Measurements from ENCODE around the gene KCNQ1. TPM values are rescaled to one million over a fixed set of nuclear protein-coding genes. Genes with fewer than 3 reads are reported as not detected.

Gene KCNQ1
- total RNA-seq, 1 experiment from 2014 or later = 1.0 TPM

GRCh38 chr11:2507212-2507901 lies 62.5 kb downstream of the KCNQ1 start:
- ChIA-PET POLR2A (no interaction called here), CTCF (no interaction called here)
- H3K9me3 ChIP-seq = no peaks in the 10 kb centered on the region
- no peaks in the 10 kb centered on the region for H3K36me3 ChIP-seq (ENCODE audit: control insufficient read depth, insufficient read depth, low read length)
- no peak for DNase-seq
- H3K4me1 Mint-ChIP-seq (ENCODE audit: low read depth, unreplicated experiment) = peaks cover 7% of the 10 kb centered on the region
- no TSS peak for BruUV-seq (replicated peaks)
- H3K9me3 Mint-ChIP-seq (ENCODE audit: unreplicated experiment) = peaks cover under 1% of the 10 kb centered on the region
- no peak overlapping the region for H3K27ac Mint-ChIP-seq (ENCODE audit: unreplicated experiment)
- no peaks in the 10 kb centered on the region for H3K36me3 Mint-ChIP-seq (ENCODE audit: insufficient read depth, unreplicated experiment)
- intact Hi-C loops (cut with micrococcal nuclease; ENCODE audit: unreplicated experiment) = no loop called here
- no peak overlapping the region for H3K4me3 ChIP-seq (ENCODE audit: low read depth, low read length)
- H3K4me1 ChIP-seq = no peaks in the 10 kb centered on the region; the same call in 1 of the 2 replicates
- no peak for TF ChIP-seq CTCF (IDR thresholded peaks at IDR 0.05; ENCODE audit: insufficient read depth in 1 of 2, low read depth in 1 of 2, low read length in 1 of 2, severe bottlenecking in 1 of 2, unreplicated experiment in 1 of 2)
- H3K27me3 ChIP-seq (replicated peaks; ENCODE audit: control insufficient read depth, insufficient read depth, low read length) = no peaks in the 10 kb centered on the region
- peaks cover 31% of the 10 kb centered on the region for H3K27me3 Mint-ChIP-seq (ENCODE audit: insufficient read depth, unreplicated experiment)
- H3K4me3 Mint-ChIP-seq (ENCODE audit: unreplicated experiment) = no peak overlapping the region

- Mint-ChIP-seq H3K4me3 (ENCODE audit: unreplicated experiment) (no peak overlapping the region), H3K27me3 (ENCODE audit: insufficient read depth, unreplicated experiment) (peaks cover 31% of the 10 kb centered on the region), H3K4me1 (ENCODE audit: low read depth, unreplicated experiment) (peaks cover 7% of the 10 kb centered on the region), H3K36me3 (ENCODE audit: insufficient read depth, unreplicated experiment) (no peaks in the 10 kb centered on the region), H3K9me3 (ENCODE audit: unreplicated experiment) (no peaks in the 10 kb centered on the region), H3K27ac (ENCODE audit: unreplicated experiment) (no peak overlapping the region)
- no TSS peak for BruUV-seq (replicated peaks)
- TF ChIP-seq CTCF (IDR thresholded peaks at IDR 0.05; ENCODE audit: insufficient read depth in 1 of 2, low read depth in 1 of 2, low read length in 1 of 2, severe bottlenecking in 1 of 2, unreplicated experiment in 1 of 2) = no peak
- Histone ChIP-seq H3K9me3 (no peaks in the 10 kb centered on the region), H3K27me3 (replicated peaks; ENCODE audit: control insufficient read depth, insufficient read depth, low read length) (no peaks in the 10 kb centered on the region), H3K4me3 (ENCODE audit: low read depth, low read length) (no peak overlapping the region), H3K36me3 (ENCODE audit: control insufficient read depth, insufficient read depth, low read length) (no peaks in the 10 kb centered on the region), H3K4me1 (peaks cover 1% of the 10 kb centered on the region; the same call in 1 of the 2 replicates)
- ChIA-PET CTCF (no interaction called here), POLR2A (no interaction called here)
- DNase-seq = peak in 1 of 2 experiments; percentile 22
- intact Hi-C loops (cut with micrococcal nuclease; ENCODE audit: unreplicated experiment) = no loop called here
Observed at GRCh38 chr11:2507945-2508749, 63.3 kb downstream of the KCNQ1 start.

GRCh38 chr11:2508793-2509192 lies 64.0 kb downstream of the KCNQ1 start:
- CTCF ChIA-PET = no interaction called here
- no peak for DNase-seq

More at GRCh38 chr11:2508793-2509192, 64.0 kb downstream of the KCNQ1 start:
- Mint-ChIP-seq H3K4me1 (ENCODE audit: low read depth, unreplicated experiment) (peaks cover 7% of the 10 kb centered on the region), H3K27ac (ENCODE audit: unreplicated experiment) (no peak overlapping the region), H3K9me3 (ENCODE audit: unreplicated experiment) (no peaks in the 10 kb centered on the region), H3K36me3 (ENCODE audit: insufficient read depth, unreplicated experiment) (no peaks in the 10 kb centered on the region), H3K27me3 (ENCODE audit: insufficient read depth, unreplicated experiment) (peaks cover 29% of the 10 kb centered on the region), H3K4me3 (ENCODE audit: unreplicated experiment) (no peak overlapping the region)
- no peaks in the 10 kb centered on the region for H3K9me3 ChIP-seq
- no peaks in the 10 kb centered on the region for H3K36me3 ChIP-seq (ENCODE audit: control insufficient read depth, insufficient read depth, low read length)
- BruUV-seq (replicated peaks) = no TSS peak
- H3K4me3 ChIP-seq (ENCODE audit: low read depth, low read length) = no peak overlapping the region
- peaks cover 7% of the 10 kb centered on the region; the same call in 1 of the 2 replicates for H3K4me1 ChIP-seq
- TF ChIP-seq CTCF (IDR thresholded peaks at IDR 0.05; ENCODE audit: insufficient read depth in 1 of 2, low read depth in 1 of 2, low read length in 1 of 2, severe bottlenecking in 1 of 2, unreplicated experiment in 1 of 2) = no peak
- POLR2A ChIA-PET = no interaction called here
- intact Hi-C loops (cut with micrococcal nuclease; ENCODE audit: unreplicated experiment) = no loop called here
- H3K27me3 ChIP-seq (replicated peaks; ENCODE audit: control insufficient read depth, insufficient read depth, low read length) = no peaks in the 10 kb centered on the region

All from Caco-2 (cell line).